ENCODE results near the gene NOP10. TPM values are rescaled to one million over a fixed set of nuclear protein-coding genes. Genes with fewer than 3 reads are reported as not detected.
"Not testable (repeated sequence)": the region's sequence is repeated elsewhere in the genome, so short reads cannot be mapped to it uniquely, and the experiment has no call there.

Gene NOP10
- polyA plus RNA-seq, 1 experiment = 345 TPM

DNA sequence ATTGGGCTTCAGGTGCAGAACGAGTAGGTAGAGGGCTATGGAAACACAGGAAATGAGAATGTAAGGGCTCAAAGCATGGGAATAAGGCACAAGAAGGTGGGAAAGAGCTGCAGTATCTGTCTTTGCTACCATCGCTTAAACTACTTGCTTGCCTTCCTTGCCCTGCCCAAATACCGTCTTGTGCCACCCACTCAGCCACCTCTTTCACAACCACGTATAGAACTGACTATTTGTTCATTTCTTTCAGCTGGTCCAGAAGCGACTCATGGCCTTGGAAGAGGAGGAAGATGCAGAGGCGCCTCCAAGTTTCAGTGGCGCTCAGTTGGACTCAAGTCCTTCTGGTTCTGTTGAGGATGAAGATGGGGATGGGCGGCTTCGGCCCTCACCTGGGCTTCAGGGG, 12.3 kb upstream of the NOP10 start:
- POLR2A ChIA-PET = no interaction called here
- peaks cover 11% of the 10 kb centered on the region for H3K36me3 ChIP-seq (ENCODE audit: control insufficient read depth, insufficient read depth, low read length)
- H3K4me3 ChIP-seq (ENCODE audit: low read depth, low read length) = no peak overlapping the region
- DNase-seq (ENCODE audit: low read depth) = no peak
- TF ChIP-seq, protein P1, sequence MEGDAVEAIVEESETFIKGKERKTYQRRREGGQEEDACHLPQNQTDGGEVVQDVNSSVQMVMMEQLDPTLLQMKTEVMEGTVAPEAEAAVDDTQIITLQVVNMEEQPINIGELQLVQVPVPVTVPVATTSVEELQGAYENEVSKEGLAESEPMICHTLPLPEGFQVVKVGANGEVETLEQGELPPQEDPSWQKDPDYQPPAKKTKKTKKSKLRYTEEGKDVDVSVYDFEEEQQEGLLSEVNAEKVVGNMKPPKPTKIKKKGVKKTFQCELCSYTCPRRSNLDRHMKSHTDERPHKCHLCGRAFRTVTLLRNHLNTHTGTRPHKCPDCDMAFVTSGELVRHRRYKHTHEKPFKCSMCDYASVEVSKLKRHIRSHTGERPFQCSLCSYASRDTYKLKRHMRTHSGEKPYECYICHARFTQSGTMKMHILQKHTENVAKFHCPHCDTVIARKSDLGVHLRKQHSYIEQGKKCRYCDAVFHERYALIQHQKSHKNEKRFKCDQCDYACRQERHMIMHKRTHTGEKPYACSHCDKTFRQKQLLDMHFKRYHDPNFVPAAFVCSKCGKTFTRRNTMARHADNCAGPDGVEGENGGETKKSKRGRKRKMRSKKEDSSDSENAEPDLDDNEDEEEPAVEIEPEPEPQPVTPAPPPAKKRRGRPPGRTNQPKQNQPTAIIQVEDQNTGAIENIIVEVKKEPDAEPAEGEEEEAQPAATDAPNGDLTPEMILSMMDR (IDR thresholded peaks at IDR 0.05; ENCODE audit: insufficient read depth, low read depth, low read length) = no peak
- CTCF ChIA-PET = interaction anchor here (2.4 to 3.4 kb wide), 2 partner anchors 12 kb away, joined by 12 to 19 read pairs; partner anchors contain the start of genes LPCAT4, NOP10 and NUTM1
- H3K27me3 ChIP-seq (ENCODE audit: control insufficient read depth, insufficient read depth, low read length) = no peaks in the 10 kb centered on the region

DNA sequence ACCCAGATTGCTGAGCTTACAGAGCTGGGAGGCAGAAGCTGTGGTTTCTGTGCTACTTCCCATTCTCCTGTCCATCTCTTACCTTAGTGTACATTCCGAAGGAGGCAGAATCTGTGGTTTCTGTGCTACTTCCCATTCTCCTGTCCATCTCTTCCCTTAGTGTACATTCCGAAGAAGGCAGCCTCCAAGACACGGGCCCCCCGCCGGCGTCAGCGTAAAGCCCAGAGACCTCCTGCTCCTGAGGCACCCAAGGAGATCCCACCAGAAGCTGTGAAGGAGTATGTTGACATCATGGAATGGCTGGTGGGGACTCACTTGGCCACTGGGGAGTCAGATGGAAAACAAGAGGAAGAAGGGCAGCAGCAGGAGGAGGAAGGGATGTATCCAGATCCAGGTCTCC, 11.3 kb upstream of the NOP10 start:
- Histone ChIP-seq H3K36me3 (ENCODE audit: control insufficient read depth, insufficient read depth, low read length) (peaks cover 8% of the 10 kb centered on the region), H3K27me3 (ENCODE audit: control insufficient read depth, insufficient read depth, low read length) (no peaks in the 10 kb centered on the region), H3K4me3 (ENCODE audit: low read depth, low read length) (no peak overlapping the region)
- ChIA-PET CTCF (interaction anchor here (0.5 to 3.4 kb wide), 3 partner anchors 11 to 189 kb away, joined by 4 to 19 read pairs (median 12); partner anchors contain the start of genes LPCAT4, NOP10 and NUTM1), POLR2A (no interaction called here)
- DNase-seq (ENCODE audit: low read depth) = no peak
- TF ChIP-seq, protein P1 (IDR thresholded peaks at IDR 0.05; ENCODE audit: insufficient read depth, low read depth, low read length) = no peak

DNA sequence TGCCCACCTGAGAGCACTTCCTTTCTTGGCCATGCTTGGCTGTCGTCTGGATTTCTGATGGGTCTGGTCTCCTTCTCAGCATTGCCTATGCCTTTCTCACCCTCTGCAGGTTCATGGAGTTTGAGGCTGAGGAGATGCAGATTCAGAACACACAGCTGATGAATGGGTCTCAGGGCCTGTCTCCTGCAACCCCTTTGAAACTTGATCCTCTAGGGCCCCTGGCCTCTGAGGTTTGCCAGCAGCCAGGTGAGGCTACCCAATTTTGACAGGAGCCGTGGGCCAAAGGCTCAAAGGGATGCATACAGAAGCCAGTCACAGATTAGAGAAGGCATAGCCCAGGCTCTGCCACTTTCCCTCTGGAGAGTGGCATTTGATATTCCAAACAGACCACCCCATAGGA, 10.7 kb upstream of the NOP10 start:
- CTCF ChIA-PET = interaction anchor here (1.2 to 3.4 kb wide), 3 partner anchors 8 to 14 kb away, joined by 5 to 19 read pairs (median 12); partner anchors contain the start of genes LPCAT4, NOP10 and NUTM1

DNA sequence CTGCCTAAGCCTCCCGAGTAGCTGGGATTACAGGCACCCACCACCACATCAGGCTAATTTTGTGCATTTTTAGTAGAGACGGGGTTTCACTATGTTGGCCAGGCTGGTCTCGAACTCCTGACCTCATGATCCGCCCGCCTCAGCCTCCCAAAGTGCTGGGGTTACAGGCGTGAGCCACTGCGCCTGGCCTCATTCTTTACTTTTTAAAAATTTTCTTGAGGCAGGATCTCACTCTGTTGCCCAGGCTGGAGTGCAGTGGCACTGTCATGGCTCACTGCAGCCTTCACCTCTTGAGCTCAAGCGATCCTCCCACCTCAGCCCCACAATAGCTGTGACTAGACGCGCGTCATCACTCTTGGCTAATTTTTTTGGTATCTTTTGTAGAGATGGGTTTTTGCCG, 10.1 kb upstream of the NOP10 start:
- H3K4me3 ChIP-seq (ENCODE audit: low read depth, low read length); H3K27me3 ChIP-seq (ENCODE audit: control insufficient read depth, insufficient read depth, low read length); POLR2A ChIA-PET; DNase-seq (ENCODE audit: low read depth); H3K36me3 ChIP-seq (ENCODE audit: control insufficient read depth, insufficient read depth, low read length): not testable (repeated sequence)
- CTCF ChIA-PET = interaction anchor here (1.1 to 2.4 kb wide), 4 partner anchors 9 to 112 kb away, joined by 3 to 12 read pairs (median 6); partner anchors contain the start of genes LPCAT4, NOP10 and NUTM1

More for the DNA sequence above, 10.7 kb upstream of the NOP10 start:
- peaks cover 4% of the 10 kb centered on the region for H3K36me3 ChIP-seq (ENCODE audit: control insufficient read depth, insufficient read depth, low read length)
- no peak for DNase-seq (ENCODE audit: low read depth)
- TF ChIP-seq, protein P1 (IDR thresholded peaks at IDR 0.05; ENCODE audit: insufficient read depth, low read depth, low read length) = no peak
- no peaks in the 10 kb centered on the region; the same call in 1 of the 2 replicates for H3K27me3 ChIP-seq (ENCODE audit: control insufficient read depth, insufficient read depth, low read length)
- POLR2A ChIA-PET = interaction anchor here (0.6 kb wide), 1 partner anchor 40 kb away, joined by 6 read pairs; no protein-coding TSS in a partner anchor
- no peak overlapping the region for H3K4me3 ChIP-seq (ENCODE audit: low read depth, low read length)

DNA sequence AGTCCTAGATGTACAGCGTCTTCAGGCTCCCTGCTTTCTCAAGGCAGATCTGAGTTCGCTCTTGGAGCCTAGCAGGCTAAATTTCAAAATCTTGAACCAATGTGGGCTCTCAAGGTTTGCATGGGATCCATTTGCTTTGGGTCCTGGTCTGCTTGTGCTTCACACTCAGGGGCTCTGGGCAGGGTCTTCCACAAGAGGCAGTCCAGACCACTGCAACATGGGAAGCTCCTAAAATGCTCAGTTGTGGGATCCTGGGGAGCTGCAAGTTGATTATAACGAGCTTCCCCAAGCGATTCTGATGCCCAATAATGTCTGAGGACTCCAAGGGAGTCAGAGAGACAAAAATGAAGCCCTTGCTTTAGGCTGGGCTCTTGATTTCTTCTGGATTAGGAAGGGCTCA, 6.8 kb upstream of the NOP10 start:
- TF ChIP-seq, protein P1 (IDR thresholded peaks at IDR 0.05; ENCODE audit: insufficient read depth, low read depth, low read length) = no peak
- Histone ChIP-seq H3K4me3 (ENCODE audit: low read depth, low read length) (no peak overlapping the region), H3K27me3 (ENCODE audit: control insufficient read depth, insufficient read depth, low read length) (no peaks in the 10 kb centered on the region; the same call in none of the 2 replicates), H3K36me3 (ENCODE audit: control insufficient read depth, insufficient read depth, low read length) (no peaks in the 10 kb centered on the region; the same call in 1 of the 2 replicates)
- CTCF ChIA-PET = no interaction called here
- no peak for DNase-seq (ENCODE audit: low read depth)
- POLR2A ChIA-PET = no interaction called here
